Right atrium auricular region (tissue), 2 donors: ENCODE measurements around the gene CNNM1. TPM values are rescaled to one million over a fixed set of nuclear protein-coding genes. Genes with fewer than 3 reads are reported as not detected.

Experiments
- DNase-seq: peaks from one replicate; pipeline ENCODE4 v3.0.0-alpha.2; 2019; ENCODE audit warnings: low spot score
- H3K27ac ChIP-seq, 2 donors: fragments of 200-600 bp; sonication (generic); 1 replicate in 1 of 2; 2 replicates in 1 of 2; pipeline ENCODE4 v1.5.1; 2016 to 2019
- H3K27me3 ChIP-seq, 2 donors: fragments of 200-600 bp; sonication (generic); one replicate each; pipeline versions ENCODE4 v1.5.1 to v1.6.0; 2017 to 2019
- H3K36me3 ChIP-seq: fragments of 200-600 bp; sonication (generic); one replicate; pipeline ENCODE4 v1.5.1; 2016
- H3K4me1 ChIP-seq, 2 donors: fragments of 200-600 bp; sonication (generic); one replicate each; pipeline versions ENCODE4 v1.5.1 to v1.6.0; 2017 to 2019
- H3K4me3 ChIP-seq, 2 donors: fragments of 200-600 bp; sonication (generic); 1 replicate in 1 of 2; 2 replicates in 1 of 2; pipeline ENCODE4 v1.5.1; 2017 to 2019; ENCODE audit warnings: mild to moderate bottlenecking in 1 of 2, moderate library complexity in 1 of 2
- H3K9me3 ChIP-seq, 2 donors: fragments of 200-600 bp; sonication (generic); one replicate each; pipeline ENCODE4 v1.5.1; 2019
- total RNA-seq, 2 donors: library from RNA; depleted of rRNA; stranded (reverse); fragments of >200 nt; gene quantifications; one replicate each; pipeline ENCODE4 v1.1.0, GENCODE V29; 2016
- TF ChIP-seq, protein P1 (sequence below), 2 donors: fragments of 200-600 bp; sonication (generic); IDR thresholded peaks; one replicate each; pipeline ENCODE4 v1.5.1; 2019; ENCODE audit warnings: antibody characterized with exemption in 2 of 2

The CNNM1 gene
- total RNA-seq, 2 donors from 2014 or later = 0.07 to 0.79 TPM

DNA sequence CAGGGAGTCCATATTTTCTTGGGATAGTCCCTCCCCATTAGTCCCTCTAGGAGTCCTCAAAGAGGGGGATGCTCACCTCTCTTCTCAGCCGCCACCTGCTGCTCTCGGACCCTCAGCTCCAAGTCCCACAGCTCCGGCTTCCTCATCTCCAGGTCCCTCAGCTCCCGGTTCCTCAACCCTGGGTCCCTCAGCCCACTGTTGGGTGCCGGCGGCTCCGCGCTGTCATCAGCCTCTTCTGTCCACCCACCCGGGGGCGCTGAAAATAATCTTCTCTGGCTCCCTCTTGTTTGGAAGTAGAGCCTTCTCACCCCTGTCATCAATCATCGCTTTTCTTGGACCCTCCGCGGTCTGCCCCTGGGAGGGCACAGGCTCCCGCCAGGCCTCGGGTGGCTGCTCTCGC is 13.3 kb upstream of the CNNM1 start:
- H3K9me3 ChIP-seq = peaks cover 0 to 7% of the 10 kb centered on the region in 2 donors
- no peaks in the 10 kb centered on the region for H3K4me1 ChIP-seq
- TF ChIP-seq, protein P1, sequence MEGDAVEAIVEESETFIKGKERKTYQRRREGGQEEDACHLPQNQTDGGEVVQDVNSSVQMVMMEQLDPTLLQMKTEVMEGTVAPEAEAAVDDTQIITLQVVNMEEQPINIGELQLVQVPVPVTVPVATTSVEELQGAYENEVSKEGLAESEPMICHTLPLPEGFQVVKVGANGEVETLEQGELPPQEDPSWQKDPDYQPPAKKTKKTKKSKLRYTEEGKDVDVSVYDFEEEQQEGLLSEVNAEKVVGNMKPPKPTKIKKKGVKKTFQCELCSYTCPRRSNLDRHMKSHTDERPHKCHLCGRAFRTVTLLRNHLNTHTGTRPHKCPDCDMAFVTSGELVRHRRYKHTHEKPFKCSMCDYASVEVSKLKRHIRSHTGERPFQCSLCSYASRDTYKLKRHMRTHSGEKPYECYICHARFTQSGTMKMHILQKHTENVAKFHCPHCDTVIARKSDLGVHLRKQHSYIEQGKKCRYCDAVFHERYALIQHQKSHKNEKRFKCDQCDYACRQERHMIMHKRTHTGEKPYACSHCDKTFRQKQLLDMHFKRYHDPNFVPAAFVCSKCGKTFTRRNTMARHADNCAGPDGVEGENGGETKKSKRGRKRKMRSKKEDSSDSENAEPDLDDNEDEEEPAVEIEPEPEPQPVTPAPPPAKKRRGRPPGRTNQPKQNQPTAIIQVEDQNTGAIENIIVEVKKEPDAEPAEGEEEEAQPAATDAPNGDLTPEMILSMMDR (IDR thresholded peaks at IDR 0.05) = no peak
- no peak overlapping the region for H3K4me3 ChIP-seq
- H3K27ac ChIP-seq = no peak overlapping the region
- H3K36me3 ChIP-seq = no peaks in the 10 kb centered on the region
- no peaks in the 10 kb centered on the region for H3K27me3 ChIP-seq
- DNase-seq = no peak

DNA sequence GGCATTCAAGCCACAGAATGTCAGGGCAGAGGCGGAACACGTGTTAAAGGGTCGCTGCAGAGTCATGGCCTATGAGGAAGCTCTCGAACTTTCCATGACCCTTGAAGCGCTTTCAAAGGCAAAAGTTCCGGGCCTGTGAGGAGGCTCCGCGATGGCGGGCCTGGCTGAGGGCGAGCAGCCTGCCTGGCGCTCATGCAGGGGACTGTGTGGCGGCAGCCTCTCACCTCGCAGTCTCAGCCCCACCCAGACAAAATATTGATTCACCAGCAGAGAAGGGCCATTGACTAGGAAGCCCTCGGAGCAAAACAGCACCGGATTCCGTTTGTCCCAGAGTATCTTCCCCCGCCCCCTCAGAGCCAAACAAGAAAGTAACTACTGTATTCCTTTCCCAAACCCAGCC is 12.8 kb upstream of the CNNM1 start:
- H3K27me3 ChIP-seq = no peaks in the 10 kb centered on the region
- TF ChIP-seq, protein P1 (IDR thresholded peaks at IDR 0.05) = no peak
- H3K4me3 ChIP-seq = no peak overlapping the region
- no peaks in the 10 kb centered on the region for H3K36me3 ChIP-seq
- H3K4me1 ChIP-seq = no peaks in the 10 kb centered on the region
- no peak overlapping the region for H3K27ac ChIP-seq
- H3K9me3 ChIP-seq = peaks cover 0 to 7% of the 10 kb centered on the region in 2 donors
- DNase-seq = no peak

DNA sequence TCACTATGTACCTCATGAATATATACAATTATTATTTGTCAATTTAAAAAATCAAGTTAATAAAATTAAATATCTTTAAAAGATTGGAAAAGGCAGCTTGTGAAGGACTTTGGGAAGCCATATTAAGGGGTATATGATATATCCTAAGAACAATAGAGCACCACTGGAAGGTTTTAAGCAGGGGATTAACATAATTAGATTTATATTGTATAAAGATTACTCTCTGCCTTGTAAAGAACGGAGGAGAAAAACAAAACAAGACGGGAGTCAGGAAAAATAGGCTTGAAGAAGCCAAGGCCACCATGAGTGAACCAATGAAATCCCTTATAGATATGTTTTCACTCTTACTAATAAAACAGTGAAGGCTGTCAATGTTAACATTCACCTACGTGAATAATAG is 11.1 kb upstream of the CNNM1 start:
- H3K36me3 ChIP-seq = no peaks in the 10 kb centered on the region
- H3K4me1 ChIP-seq = no peaks in the 10 kb centered on the region
- H3K4me3 ChIP-seq = no peak overlapping the region
- H3K27ac ChIP-seq = no peak overlapping the region
- TF ChIP-seq, protein P1 (IDR thresholded peaks at IDR 0.05) = no peak
- no peaks in the 10 kb centered on the region for H3K27me3 ChIP-seq
- no peak for DNase-seq
- no peaks in the 10 kb centered on the region for H3K9me3 ChIP-seq

DNA sequence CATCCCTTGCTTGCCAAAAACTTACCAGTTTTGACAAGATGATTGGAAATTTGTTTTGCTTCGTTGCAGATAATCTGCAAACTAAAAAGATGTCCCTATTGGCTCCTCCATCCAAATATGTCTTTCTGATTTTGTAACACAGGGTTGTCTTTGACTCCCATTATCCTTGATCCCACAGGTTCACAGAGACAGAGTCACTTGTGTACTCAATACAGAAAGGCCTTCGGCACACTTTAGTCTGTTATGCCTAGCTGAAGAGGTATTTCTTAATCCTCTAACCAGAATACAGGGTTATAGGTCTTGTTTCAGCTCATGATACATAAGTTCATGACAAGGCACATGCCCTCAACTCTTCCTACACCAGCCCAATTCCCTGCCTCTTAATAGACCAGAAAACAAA is 10.7 kb upstream of the CNNM1 start:
- no peaks in the 10 kb centered on the region for H3K36me3 ChIP-seq
- no peak for DNase-seq
- no peak overlapping the region for H3K4me3 ChIP-seq
- no peak overlapping the region for H3K27ac ChIP-seq
- no peaks in the 10 kb centered on the region for H3K9me3 ChIP-seq
- no peaks in the 10 kb centered on the region for H3K4me1 ChIP-seq
- TF ChIP-seq, protein P1 (IDR thresholded peaks at IDR 0.05) = no peak
- no peaks in the 10 kb centered on the region for H3K27me3 ChIP-seq

DNA sequence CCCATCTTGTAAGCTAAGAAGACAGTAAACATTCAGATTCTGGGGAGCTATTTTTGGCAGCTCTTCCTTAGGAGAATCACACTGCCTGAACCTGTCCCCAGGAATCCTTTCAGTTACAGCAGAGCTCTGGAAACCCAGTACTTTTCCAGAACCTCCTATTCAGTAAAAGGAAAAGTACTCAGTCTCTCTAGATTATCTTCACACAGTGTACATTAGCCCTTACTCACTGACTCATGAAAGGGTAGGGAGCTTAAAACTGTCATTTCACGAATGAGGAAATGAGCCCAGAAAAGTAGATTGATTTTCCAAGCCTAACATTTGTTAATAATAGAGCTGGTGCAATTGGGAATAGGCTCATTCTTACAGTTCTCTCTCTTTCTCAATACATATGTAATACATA is 3.9 kb upstream of the CNNM1 start:
- Histone ChIP-seq H3K27me3 (peaks cover 0 to 9% of the 10 kb centered on the region in 2 donors), H3K27ac (no peak overlapping the region), H3K36me3 (no peaks in the 10 kb centered on the region), H3K9me3 (no peaks in the 10 kb centered on the region), H3K4me3 (no peak overlapping the region), H3K4me1 (peaks cover 0 to 15% of the 10 kb centered on the region in 2 donors)
- TF ChIP-seq, protein P1 (IDR thresholded peaks at IDR 0.05) = no peak
- DNase-seq = no peak

DNA sequence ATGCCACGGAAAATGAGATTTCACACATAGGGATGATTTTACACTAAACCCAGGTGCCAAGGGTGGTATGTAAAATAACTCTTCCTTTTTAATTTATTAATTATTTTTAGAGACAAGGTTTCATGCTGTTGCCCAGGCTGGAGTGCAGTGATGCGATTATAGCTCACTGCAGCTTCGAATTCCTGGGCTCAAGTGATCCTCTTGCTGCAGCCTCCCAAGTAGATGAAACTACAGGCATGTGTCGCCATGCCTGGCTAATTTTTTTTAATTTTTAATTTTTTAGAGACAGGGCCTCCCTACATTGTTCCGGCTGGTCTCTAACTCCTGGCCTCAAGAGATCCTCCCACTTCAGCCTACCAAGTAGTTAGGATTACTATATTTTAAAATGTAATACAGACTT is 2.3 kb upstream of the CNNM1 start:
- Histone ChIP-seq H3K36me3 (no peaks in the 10 kb centered on the region), H3K27me3 (peaks cover 0 to 9% of the 10 kb centered on the region in 2 donors)

More for the DNA sequence above, 2.3 kb upstream of the CNNM1 start:
- DNase-seq = no peak
- H3K9me3 ChIP-seq = no peaks in the 10 kb centered on the region
- peaks cover 0 to 21% of the 10 kb centered on the region in 2 donors for H3K4me1 ChIP-seq
- H3K27ac ChIP-seq = no peak overlapping the region
- TF ChIP-seq, protein P1 (IDR thresholded peaks at IDR 0.05) = no peak
- no peak overlapping the region for H3K4me3 ChIP-seq
